ENCODE results near the gene PIKFYVE.
A peak's percentile ranks its signal among the peaks of the same experiment; 100 is the strongest.
"Not testable (repeated sequence)": the region's sequence is repeated elsewhere in the genome, so short reads cannot be mapped to it uniquely, and the experiment has no call there.

The PIKFYVE gene

DNA sequence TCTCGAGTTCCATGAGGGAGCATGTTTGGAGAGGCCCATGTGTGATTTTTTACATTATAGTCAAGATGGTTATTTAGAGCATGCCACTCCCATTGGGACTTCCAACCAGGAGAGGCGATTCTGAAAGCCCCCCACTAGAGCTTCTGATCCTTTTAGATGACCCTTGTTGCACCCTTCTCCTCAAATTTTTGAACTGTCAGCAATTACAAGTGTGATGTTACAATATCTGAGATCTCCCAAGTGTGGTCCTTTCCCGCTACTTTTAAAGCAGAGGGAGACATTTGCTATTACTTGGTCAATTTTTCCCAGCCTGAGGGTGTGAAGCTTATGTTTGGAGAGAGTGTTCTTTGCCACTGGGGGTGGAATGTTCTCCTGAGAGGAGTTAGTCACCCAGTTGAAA lies 123.9 kb downstream of the PIKFYVE start:
- H4K8ac ChIP-seq (ENCODE audit: low read depth, low read length) = no peak overlapping the region
- H3K23ac ChIP-seq (ENCODE audit: low read length) = no peak overlapping the region
- no peak overlapping the region for H3K9ac ChIP-seq (ENCODE audit: low read length)
- H3K4me2 ChIP-seq (ENCODE audit: low read length) = no peak overlapping the region
- no peak overlapping the region for H3K27ac ChIP-seq (ENCODE audit: low read depth, low read length)
- H3K36me3 ChIP-seq (ENCODE audit: control insufficient read depth, insufficient read depth, low read length) = no peaks in the 10 kb centered on the region
- no peaks in the 10 kb centered on the region for H3K27me3 ChIP-seq (ENCODE audit: insufficient read depth, low read length, poor library complexity)
- H3K79me2 ChIP-seq (ENCODE audit: control insufficient read depth, insufficient read depth, low read length) = no peaks in the 10 kb centered on the region
- H3K79me1 ChIP-seq (ENCODE audit: low read length) = no peaks in the 10 kb centered on the region
- no peak overlapping the region for H2BK15ac ChIP-seq (replicated peaks; ENCODE audit: low read depth)
- DNase-seq = no peak
- H3K18ac ChIP-seq (ENCODE audit: low read length) = no peak overlapping the region
- no peak overlapping the region for H3K4me3 ChIP-seq (ENCODE audit: low read length)
- H4K5ac ChIP-seq (ENCODE audit: low read length) = no peak overlapping the region
- H3K4ac ChIP-seq (ENCODE audit: low read depth, low read length) = no peak overlapping the region
- no CpG with 5 or more reads among the region's 3 CpGs for WGBS (ENCODE audit: extremely low coverage, insufficient coverage, low lambda C conversion rate)
- no peak overlapping the region for H2BK120ac ChIP-seq (ENCODE audit: low read depth, low read length)
- H3K4me1 ChIP-seq (ENCODE audit: control insufficient read depth, low read depth, low read length) = no peaks in the 10 kb centered on the region
- H2BK5ac ChIP-seq (ENCODE audit: low read length) = no peak overlapping the region
- no peak overlapping the region for H2AK5ac ChIP-seq (ENCODE audit: low read length)
- no peak overlapping the region for H3K56ac ChIP-seq (ENCODE audit: low read length)

DNA sequence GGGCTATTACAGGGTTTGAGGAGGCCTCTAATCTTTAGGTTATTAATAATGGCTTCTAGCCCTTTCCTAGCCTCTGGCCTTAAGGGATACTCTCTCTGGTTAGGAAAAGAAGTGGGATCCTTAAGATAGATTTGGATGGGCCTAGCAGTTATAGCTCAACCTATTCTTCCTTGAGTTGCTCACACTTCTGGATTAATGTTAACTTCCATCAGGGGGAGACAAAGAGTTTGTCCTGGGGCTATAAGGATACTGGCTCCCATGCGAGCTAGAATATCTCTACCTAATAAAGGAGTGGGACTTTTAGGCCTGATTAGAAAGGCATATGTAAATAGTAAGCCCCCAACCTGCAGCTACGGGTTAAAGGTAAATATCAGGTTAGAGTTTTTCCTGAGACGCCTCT lies 126.2 kb downstream of the PIKFYVE start:
- Histone ChIP-seq H2BK5ac (ENCODE audit: low read length) (no peak overlapping the region), H3K27me3 (ENCODE audit: insufficient read depth, low read length, poor library complexity) (no peaks in the 10 kb centered on the region), H3K4me3 (ENCODE audit: low read length) (no peak overlapping the region), H3K4ac (ENCODE audit: low read depth, low read length) (no peak overlapping the region), H3K56ac (ENCODE audit: low read length) (no peak overlapping the region), H4K5ac (ENCODE audit: low read length) (no peak overlapping the region), H3K18ac (ENCODE audit: low read length) (no peak overlapping the region), H2AK5ac (ENCODE audit: low read length) (no peak overlapping the region), H3K4me2 (ENCODE audit: low read length) (no peak overlapping the region), H3K23ac (ENCODE audit: low read length) (no peak overlapping the region), H3K4me1 (ENCODE audit: control insufficient read depth, low read depth, low read length) (no peaks in the 10 kb centered on the region), H3K27ac (ENCODE audit: low read depth, low read length) (no peak overlapping the region), H3K79me1 (ENCODE audit: low read length) (no peaks in the 10 kb centered on the region), H4K8ac (ENCODE audit: low read depth, low read length) (no peak overlapping the region), H3K9ac (ENCODE audit: low read length) (no peak overlapping the region), H3K36me3 (ENCODE audit: control insufficient read depth, insufficient read depth, low read length) (no peaks in the 10 kb centered on the region), H2BK120ac (ENCODE audit: low read depth, low read length) (no peak overlapping the region), H3K79me2 (ENCODE audit: control insufficient read depth, insufficient read depth, low read length) (no peaks in the 10 kb centered on the region), H2BK15ac (replicated peaks; ENCODE audit: low read depth) (no peak overlapping the region)
- no CpG with 5 or more reads among the region's 3 CpGs for WGBS (ENCODE audit: extremely low coverage, insufficient coverage, low lambda C conversion rate)
- DNase-seq = no peak

GRCh38 chr2:208396796-208397195 lies 130.7 kb downstream of the PIKFYVE start:
- WGBS (ENCODE audit: extremely low coverage, insufficient coverage, low lambda C conversion rate) = no CpG with 5 or more reads among the region's 4 CpGs

GRCh38 chr2:208399201-208399600 lies 133.1 kb downstream of the PIKFYVE start:
- no peak for DNase-seq

More at GRCh38 chr2:208396796-208397195, 130.7 kb downstream of the PIKFYVE start:
- H3K79me1 ChIP-seq (ENCODE audit: low read length); H3K27ac ChIP-seq (ENCODE audit: low read depth, low read length); H3K4me3 ChIP-seq (ENCODE audit: low read length); H3K27me3 ChIP-seq (ENCODE audit: insufficient read depth, low read length, poor library complexity); H3K4me2 ChIP-seq (ENCODE audit: low read length); H2BK120ac ChIP-seq (ENCODE audit: low read depth, low read length); H3K4ac ChIP-seq (ENCODE audit: low read depth, low read length); H3K23ac ChIP-seq (ENCODE audit: low read length); H3K4me1 ChIP-seq (ENCODE audit: control insufficient read depth, low read depth, low read length); H2BK5ac ChIP-seq (ENCODE audit: low read length); H2BK15ac ChIP-seq (replicated peaks; ENCODE audit: low read depth); H3K18ac ChIP-seq (ENCODE audit: low read length); H2AK5ac ChIP-seq (ENCODE audit: low read length); H3K36me3 ChIP-seq (ENCODE audit: control insufficient read depth, insufficient read depth, low read length); H3K9ac ChIP-seq (ENCODE audit: low read length); H3K56ac ChIP-seq (ENCODE audit: low read length); DNase-seq; H3K79me2 ChIP-seq (ENCODE audit: control insufficient read depth, insufficient read depth, low read length); H4K8ac ChIP-seq (ENCODE audit: low read depth, low read length); H4K5ac ChIP-seq (ENCODE audit: low read length): not testable (repeated sequence)

DNA sequence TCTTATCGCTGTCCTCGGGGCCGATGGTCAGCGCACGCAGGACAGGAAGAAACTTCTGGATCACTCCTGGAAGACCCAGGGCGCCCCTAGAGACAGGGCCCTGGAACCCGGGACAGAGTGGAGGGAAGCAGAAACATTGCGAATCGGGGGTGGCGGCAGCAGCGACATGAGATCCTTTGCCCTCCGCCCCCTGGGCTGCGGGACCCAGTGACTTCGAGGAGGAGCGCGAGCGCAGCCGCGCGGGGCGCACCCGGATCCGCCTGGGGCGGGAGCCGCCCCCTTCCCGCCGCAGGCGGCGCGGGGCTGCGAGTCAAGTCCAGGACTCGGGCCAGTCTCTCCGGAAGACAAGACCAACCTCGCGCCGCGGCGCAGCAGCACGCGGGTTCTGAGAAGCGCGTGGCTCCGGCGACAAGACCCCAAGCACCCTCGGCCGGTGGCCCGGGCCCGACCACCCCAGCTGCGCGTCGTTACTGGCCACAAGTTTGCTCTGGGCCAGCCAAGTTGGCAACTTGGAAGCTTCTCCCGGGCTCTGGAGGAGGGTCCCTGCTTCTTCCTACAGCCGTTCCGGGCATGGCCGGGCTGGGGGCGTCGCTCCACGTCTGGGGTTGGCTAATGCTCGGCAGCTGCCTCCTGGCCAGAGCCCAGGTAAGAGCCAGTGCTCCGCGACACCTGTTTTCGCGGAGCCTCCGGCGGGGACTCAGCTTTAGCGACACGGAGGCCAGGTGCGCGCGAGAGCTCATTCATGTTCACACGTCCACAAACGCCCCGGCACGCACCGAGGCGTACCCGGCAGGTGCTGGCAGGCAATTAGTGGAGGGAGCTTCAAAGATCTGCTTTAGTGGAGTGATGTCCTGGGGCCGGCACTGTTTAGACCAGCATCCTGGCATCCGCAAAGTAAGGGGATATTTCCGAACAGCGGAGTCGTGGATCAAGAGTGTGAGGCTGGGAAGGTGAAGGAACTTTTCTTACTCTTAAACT lies 140.7 kb downstream of the PIKFYVE start, which contains the start of gene PTH2R:
Gene PTH2R, plus strand, starts transcription at position 319 of the 978 bp plus-strand sequence. Its CDS starts 252 bp downstream, at position 571.
- peak within 1 kb of the TSS; percentile 58 for H3K4me2 ChIP-seq (ENCODE audit: low read length)
- no peak within 1 kb of the TSS for H2BK5ac ChIP-seq (ENCODE audit: low read length)
- no peak within 1 kb of the TSS for H3K4ac ChIP-seq (ENCODE audit: low read depth, low read length)
- peak; percentile 44 for DNase-seq
- H3K9ac ChIP-seq (ENCODE audit: low read length) = peak within 1 kb of the TSS; percentile 33
- H3K36me3 ChIP-seq (ENCODE audit: control insufficient read depth, insufficient read depth, low read length) = no peaks in the 10 kb centered on the region
- no peak within 1 kb of the TSS for H2AK5ac ChIP-seq (ENCODE audit: low read length)
- no peak within 1 kb of the TSS for H3K27ac ChIP-seq (ENCODE audit: low read depth, low read length)
- H3K4me1 ChIP-seq (ENCODE audit: control insufficient read depth, low read depth, low read length) = no peaks in the 10 kb centered on the region
- no CpG with 5 or more reads among the region's 82 CpGs for WGBS (ENCODE audit: extremely low coverage, insufficient coverage, low lambda C conversion rate)
- H3K79me1 ChIP-seq (ENCODE audit: low read length) = no peaks in the 10 kb centered on the region
- no peaks in the 10 kb centered on the region for H3K79me2 ChIP-seq (ENCODE audit: control insufficient read depth, insufficient read depth, low read length)
- no peak within 1 kb of the TSS for H4K5ac ChIP-seq (ENCODE audit: low read length)
- H3K23ac ChIP-seq (ENCODE audit: low read length) = no peak within 1 kb of the TSS
- H3K27me3 ChIP-seq (ENCODE audit: insufficient read depth, low read length, poor library complexity) = no peaks in the 10 kb centered on the region
- no peak within 1 kb of the TSS for H3K18ac ChIP-seq (ENCODE audit: low read length)
- no peak within 1 kb of the TSS for H3K56ac ChIP-seq (ENCODE audit: low read length)
- no peak within 1 kb of the TSS for H2BK120ac ChIP-seq (ENCODE audit: low read depth, low read length)
- H3K4me3 ChIP-seq (ENCODE audit: low read length) = no peak within 1 kb of the TSS
- no peak within 1 kb of the TSS for H4K8ac ChIP-seq (ENCODE audit: low read depth, low read length)
- H2BK15ac ChIP-seq (replicated peaks; ENCODE audit: low read depth) = no peak within 1 kb of the TSS

More at GRCh38 chr2:208399201-208399600, 133.1 kb downstream of the PIKFYVE start:
- no peak overlapping the region for H2BK15ac ChIP-seq (replicated peaks; ENCODE audit: low read depth)
- no peaks in the 10 kb centered on the region for H3K79me1 ChIP-seq (ENCODE audit: low read length)
- H3K9ac ChIP-seq (ENCODE audit: low read length) = no peak overlapping the region
- no peak overlapping the region for H3K4me2 ChIP-seq (ENCODE audit: low read length)
- no peaks in the 10 kb centered on the region for H3K4me1 ChIP-seq (ENCODE audit: control insufficient read depth, low read depth, low read length)
- H3K4me3 ChIP-seq (ENCODE audit: low read length) = no peak overlapping the region
- WGBS (ENCODE audit: extremely low coverage, insufficient coverage, low lambda C conversion rate) = no CpG with 5 or more reads among the region's 1 CpG
- no peak overlapping the region for H3K27ac ChIP-seq (ENCODE audit: low read depth, low read length)
- no peaks in the 10 kb centered on the region for H3K79me2 ChIP-seq (ENCODE audit: control insufficient read depth, insufficient read depth, low read length)
- no peak overlapping the region for H2AK5ac ChIP-seq (ENCODE audit: low read length)
- no peak overlapping the region for H2BK120ac ChIP-seq (ENCODE audit: low read depth, low read length)
- H3K18ac ChIP-seq (ENCODE audit: low read length) = no peak overlapping the region
- H3K27me3 ChIP-seq (ENCODE audit: insufficient read depth, low read length, poor library complexity) = no peaks in the 10 kb centered on the region
- no peak overlapping the region for H4K8ac ChIP-seq (ENCODE audit: low read depth, low read length)
- H3K23ac ChIP-seq (ENCODE audit: low read length) = no peak overlapping the region
- H3K36me3 ChIP-seq (ENCODE audit: control insufficient read depth, insufficient read depth, low read length) = no peaks in the 10 kb centered on the region
- H2BK5ac ChIP-seq (ENCODE audit: low read length) = no peak overlapping the region
- H4K5ac ChIP-seq (ENCODE audit: low read length) = no peak overlapping the region
- no peak overlapping the region for H3K4ac ChIP-seq (ENCODE audit: low read depth, low read length)
- no peak overlapping the region for H3K56ac ChIP-seq (ENCODE audit: low read length)
